ENCODE results near the gene GATA6.

Gene GATA6

DNA sequence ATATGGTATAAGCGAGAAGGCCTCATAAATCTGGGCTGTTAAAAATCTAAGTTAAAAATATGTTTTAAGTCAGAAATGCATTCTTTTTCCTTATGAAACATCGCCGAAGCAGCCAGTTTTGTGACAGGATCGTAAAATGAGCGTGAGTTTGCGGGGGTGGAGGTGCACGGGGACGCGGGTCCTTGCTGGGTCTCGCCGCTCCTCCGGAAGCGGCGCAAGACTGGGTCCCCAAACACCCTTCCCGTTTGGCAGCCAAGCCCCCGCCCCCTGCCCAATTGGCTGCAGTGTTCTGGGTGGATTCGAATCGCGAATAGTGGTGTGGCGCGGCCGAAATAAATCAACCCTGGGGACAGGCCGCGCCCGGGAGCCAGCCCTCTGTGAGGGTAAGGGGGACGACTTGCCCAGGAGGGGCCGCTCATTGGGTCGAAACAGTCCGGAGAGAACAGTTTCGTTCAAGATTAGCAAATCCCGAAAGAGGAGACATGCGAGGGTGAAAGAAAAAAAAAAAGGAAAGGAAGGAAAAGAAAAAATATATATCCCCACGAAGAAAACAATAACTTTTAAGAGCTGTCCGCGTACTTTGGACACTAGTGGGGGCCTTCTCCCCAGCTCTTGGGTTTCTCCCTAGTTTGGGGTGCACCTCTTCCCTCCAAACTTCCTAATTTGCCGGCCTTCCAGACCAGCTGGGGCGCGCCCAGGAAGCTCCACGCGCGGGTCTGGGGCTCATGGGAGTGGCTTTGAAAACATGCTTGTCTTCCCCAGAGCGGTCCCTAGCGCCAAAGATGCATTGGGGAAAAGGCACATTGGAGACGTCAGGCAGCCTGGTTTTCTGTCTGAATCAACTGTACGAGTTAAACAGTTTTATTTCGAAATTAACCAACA lies 3.1 kb upstream of the GATA6 start:
- no peak for DNase-seq (ENCODE audit: low spot score)

DNA sequence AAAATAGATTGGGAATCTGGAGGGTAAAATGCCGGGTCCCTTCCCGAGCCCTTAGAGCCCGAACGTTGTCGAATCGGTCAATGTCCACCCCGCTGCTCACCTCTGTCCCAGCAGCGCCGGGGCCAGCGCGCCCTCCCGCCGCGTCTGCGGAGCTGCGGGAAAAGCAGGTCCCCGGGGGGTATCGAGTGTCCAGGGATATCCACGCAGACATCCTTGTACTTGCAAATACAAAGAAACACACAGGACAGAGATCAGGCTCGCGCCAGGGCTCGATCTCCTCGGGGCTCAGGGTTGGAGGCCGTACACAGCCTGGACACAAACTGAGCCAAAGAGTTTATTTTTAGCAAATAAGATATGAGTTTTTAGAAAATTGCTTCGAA lies 2.3 kb upstream of the GATA6 start:
- no peak for DNase-seq (ENCODE audit: low spot score)

DNA sequence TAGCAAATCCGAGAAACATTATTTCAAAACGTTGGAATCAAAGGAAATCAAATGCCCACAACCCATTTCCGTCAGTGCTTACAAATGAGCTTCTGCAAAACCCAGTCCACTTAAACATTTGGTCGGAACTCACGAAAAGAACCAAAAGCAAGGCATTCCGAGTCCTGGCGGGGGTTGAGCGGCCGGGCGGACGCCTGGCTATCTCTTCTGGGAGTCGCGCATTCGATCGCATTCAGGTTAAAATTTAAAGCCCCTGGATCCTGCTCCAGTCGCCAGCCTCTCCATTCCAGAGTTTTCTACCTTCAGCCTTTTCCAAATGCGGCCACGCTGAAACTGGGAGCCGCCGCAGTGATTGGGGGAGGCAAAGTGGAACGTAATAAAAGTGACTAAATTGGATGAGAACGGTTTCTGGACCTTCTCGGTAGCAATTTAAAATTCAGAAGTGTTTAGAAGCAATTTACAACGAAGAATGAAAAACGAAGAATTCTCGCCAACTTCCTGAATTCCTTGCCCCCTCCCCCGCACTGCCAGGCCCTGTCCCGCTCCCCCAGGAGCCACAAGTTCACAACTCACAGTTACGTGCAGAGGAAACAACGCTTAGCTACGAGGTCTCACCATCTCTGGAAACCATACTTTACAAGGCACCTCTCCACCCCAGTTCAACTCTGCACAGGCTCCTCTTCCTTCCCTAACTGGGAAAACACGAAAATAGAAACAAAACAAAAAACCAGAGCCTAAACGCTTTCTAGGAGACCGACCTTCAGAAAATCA lies 1.7 kb upstream of the GATA6 start:
- DNase-seq (ENCODE audit: low spot score) = peak; percentile 37

DNA sequence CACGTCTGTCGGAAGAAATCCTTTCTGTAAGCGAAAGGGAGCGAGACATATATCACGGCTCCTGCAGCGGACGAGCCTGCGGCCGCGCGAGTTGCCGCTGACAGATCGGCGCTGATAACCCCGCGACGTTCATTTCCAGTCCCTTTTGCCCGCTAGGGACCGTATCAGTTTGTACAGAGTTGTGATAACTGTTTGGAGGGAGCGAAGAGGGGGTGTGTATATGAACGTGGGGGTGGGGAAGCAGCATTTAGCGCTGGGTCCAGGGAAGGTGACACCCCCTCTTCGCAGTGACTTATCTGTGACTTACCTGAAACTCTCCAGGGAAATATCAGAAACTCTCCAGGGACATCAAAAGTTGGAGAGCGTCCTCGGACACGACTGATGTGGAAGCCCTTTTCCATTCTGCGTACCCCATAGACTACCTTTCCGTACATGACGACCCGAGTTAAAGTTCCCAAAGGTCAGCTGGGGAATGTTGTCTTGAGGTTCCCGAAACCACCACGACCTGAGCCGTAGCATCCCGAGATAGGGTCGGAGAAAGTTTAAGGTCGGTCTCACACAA lies 948 bp upstream of the GATA6 start:
- DNase-seq (ENCODE audit: low spot score) = peak; percentile 64

DNA sequence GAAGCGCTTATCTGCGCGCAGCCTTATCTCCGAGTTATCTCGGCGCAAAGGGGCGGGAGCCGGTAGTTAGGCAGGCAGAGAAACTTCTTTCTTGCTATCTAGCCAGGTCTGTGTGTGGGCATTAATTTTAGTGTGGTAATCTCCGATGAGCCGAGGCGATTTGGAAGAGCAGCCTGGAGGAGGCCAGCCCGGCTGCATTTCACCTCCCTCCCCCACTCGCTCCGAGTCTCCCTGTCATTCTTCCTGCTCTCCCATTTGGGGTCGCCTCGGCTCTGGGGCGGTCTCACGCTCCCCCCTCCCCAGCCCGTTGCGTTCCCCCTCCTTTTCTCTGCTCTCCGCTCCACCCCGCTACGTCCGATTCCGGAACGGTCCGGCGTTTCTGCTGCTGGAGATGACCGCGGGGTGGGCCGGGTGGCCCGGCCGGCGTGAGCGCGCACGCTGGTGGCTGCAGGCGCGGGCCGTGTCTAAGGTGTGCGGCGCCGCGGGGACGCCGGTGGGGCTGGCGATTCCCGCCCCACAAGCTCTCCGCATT lies 566 bp downstream of the GATA6 start:
- peak; percentile 47 for DNase-seq (ENCODE audit: low spot score)

DNA sequence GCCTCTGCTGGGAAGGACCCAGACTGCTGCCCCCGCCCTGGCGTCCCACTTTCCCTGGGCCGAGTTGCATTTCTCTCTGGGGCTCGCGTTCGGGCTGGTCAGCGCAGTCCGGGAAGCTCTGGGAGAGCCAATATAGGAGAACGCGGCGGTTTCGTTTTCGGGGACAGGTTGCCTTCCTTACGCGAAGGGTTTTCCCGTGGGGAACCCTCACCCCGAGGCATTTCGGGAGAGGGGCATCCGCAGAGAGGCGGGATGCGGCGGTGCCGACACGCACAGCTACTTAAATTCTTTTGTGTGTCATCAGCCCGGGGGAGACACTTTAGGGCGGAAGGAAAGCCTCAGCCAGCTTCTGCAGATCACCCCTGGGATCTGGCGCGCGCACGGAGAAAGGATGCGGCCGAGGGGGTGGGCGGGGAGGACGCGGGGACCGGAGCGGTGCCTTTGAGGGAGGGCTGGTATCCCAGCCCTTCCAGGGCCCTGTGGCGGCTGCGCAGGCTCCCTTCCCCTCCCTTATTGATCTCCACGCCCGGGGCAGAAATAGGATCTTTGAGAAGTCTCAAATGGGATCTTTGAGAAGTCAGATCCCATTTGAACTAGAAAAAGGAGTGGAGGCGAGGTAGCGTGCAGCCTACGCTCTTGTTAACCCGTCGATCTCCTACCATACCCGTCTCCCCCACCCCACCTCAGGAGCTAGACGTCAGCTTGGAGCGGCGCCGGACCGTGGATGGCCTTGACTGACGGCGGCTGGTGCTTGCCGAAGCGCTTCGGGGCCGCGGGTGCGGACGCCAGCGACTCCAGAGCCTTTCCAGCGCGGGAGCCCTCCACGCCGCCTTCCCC lies 1.2 kb downstream of the GATA6 start:
- DNase-seq (ENCODE audit: low spot score) = peak; percentile 52

DNA sequence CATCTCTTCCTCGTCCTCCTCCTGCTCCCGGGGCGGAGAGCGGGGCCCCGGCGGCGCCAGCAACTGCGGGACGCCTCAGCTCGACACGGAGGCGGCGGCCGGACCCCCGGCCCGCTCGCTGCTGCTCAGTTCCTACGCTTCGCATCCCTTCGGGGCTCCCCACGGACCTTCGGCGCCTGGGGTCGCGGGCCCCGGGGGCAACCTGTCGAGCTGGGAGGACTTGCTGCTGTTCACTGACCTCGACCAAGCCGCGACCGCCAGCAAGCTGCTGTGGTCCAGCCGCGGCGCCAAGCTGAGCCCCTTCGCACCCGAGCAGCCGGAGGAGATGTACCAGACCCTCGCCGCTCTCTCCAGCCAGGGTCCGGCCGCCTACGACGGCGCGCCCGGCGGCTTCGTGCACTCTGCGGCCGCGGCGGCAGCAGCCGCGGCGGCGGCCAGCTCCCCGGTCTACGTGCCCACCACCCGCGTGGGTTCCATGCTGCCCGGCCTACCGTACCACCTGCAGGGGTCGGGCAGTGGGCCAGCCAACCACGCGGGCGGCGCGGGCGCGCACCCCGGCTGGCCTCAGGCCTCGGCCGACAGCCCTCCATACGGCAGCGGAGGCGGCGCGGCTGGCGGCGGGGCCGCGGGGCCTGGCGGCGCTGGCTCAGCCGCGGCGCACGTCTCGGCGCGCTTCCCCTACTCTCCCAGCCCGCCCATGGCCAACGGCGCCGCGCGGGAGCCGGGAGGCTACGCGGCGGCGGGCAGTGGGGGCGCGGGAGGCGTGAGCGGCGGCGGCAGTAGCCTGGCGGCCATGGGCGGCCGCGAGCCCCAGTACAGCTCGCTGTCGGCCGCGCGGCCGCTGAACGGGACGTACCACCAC lies 2.1 kb downstream of the GATA6 start:
- no peak for DNase-seq (ENCODE audit: low spot score)

DNA sequence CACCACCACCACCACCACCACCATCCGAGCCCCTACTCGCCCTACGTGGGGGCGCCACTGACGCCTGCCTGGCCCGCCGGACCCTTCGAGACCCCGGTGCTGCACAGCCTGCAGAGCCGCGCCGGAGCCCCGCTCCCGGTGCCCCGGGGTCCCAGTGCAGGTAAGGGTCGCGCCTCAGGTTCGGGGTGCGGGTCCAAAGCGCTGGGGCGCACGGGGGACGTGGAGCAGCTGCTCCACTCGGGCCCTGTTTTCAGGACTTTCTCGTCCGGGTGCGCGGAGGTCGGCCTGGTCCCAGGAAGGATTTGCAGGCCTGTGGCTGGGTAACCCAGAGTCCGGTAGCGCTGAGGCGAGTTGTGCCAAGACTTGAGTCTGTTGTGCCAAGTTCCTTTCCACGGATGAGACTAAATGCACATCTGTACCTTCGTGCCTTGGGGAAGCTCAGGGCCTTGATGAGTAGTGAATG lies 2.8 kb downstream of the GATA6 start:
- DNase-seq (ENCODE audit: low spot score) = no peak

DNA sequence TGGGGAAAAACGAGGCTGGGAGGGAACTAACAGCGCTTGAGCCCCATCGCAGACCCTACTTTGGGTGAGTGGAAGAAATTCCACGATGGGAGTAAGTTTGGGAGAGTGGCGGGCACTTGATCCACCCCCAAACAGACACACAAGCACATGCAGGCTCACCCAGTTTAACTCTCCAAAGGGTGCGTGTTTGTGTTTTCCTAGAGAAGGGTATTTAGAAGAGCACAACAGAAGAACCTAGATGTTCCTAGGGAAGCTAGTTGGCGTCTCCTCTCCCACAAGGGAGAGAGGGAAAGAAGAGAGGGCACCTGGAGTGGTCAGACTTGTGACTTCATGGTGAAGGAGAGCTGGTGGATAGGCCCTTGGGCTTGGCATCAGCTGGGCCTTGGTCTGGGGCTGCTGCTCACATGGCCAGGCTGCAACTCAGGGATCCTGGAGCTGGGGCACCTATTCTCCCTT lies 3.2 kb downstream of the GATA6 start:
- DNase-seq (ENCODE audit: low spot score) = no peak

DNA sequence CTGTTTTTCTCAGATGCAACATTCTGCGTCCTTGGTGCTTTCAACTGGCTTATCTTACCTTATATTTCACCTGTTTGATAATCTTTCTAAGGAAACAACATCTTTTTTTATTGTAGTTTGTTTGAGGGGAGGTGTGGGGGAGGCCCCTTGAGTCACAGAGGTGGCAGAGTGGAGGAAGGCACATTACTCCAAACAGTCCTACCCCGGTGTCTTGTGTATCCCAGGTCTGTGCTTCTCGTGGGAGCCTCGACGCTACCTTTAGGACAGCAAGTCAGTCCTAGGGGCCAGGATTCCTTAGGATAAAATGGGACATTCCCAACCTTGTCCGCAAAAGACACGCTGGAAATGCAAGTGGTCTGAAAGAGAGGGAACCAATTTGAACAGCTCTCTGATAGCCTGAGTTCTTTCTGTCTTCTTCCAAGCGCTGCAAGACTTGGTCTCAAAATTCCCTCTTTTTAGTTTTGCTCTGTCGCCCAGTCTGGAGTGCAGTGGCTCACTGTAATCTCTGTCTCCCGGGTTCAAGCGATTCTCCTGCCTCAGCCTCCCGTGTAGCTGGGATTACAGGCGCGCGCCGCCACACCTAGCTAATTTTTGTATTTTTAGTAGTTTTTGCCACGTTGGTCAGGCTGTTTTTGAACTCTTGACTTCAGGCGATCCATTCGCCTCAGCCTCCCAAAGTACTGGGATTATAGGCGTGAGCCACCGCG lies 4.0 kb downstream of the GATA6 start:
- DNase-seq (ENCODE audit: low spot score) = no peak

DNA sequence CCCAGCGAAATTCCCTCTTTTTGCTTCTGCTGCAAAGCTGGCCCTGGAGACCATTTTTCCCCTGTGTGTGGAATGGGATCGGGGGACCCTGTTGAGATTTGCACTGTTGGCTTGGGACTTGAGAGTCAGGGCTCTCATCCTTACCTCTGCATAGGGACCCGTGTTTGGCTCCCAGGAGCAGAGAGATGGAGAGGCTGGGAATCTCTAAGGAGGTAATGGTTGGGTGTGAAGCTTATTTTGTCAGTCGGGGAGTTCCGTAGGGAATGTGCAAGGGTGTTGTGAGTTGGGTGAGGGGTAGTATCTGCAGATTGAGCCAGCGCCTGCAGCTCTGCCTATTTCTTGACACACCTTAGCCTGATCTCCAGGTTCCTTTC lies 4.5 kb downstream of the GATA6 start:
- no peak for DNase-seq (ENCODE audit: low spot score)

DNA sequence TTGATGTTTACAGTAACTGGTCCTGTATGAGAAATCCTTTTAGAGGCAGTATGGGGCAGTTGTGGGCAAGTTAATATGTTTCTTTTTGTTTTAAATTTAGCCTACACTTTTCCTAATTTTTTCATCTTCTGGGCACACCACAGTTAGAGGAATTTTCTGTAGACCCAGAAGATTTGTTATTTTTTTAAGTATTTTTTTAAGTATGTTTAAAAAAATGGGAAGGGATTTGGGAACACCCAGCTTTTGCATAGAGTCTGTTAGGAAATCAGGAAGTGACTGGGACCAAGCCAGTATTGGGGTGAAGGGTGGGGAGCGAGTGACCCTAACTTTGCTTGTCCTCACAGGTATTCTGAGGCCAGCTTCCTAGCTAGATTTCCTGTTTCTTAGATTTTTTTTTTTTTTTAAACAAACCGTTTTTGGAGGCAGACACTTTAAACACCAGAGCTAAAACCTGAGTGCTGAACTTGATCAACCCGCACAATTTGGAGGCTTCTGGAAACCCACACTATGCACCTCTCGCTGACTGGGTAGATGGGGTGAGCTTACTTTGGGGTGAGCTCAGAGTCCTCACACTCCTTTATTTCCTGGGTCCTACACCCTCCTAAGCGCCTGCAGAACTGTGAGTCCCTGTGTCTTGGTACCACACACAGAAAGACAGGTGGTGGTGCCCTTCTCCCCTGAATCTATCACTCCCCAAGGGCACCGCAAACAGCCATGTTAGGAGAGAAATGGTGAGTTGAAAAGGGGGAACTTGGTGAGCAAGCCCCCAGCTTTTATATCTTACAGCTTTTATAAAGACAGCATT lies 5.2 kb downstream of the GATA6 start:
- no peak for DNase-seq (ENCODE audit: low spot score)

DNA sequence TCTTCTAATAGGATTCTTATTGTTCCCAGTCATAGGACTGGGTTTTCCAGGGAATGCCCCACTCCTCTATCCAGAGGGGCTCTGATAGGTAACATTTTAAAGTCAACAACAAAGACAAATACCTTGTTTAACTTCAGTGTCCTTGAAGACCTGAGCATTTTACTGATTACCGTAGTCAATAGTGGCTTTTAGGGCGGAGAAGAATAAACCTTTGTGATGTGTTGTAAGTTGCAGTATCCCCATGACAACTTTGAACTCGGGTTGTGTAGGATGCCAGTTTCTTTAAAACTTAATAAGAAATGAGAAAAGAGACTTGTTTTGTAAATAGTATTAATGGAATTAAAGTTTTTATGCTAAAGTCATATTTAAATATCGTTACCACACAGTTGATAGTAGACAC lies 6.0 kb downstream of the GATA6 start:
- no peak for DNase-seq (ENCODE audit: low spot score)

DNA sequence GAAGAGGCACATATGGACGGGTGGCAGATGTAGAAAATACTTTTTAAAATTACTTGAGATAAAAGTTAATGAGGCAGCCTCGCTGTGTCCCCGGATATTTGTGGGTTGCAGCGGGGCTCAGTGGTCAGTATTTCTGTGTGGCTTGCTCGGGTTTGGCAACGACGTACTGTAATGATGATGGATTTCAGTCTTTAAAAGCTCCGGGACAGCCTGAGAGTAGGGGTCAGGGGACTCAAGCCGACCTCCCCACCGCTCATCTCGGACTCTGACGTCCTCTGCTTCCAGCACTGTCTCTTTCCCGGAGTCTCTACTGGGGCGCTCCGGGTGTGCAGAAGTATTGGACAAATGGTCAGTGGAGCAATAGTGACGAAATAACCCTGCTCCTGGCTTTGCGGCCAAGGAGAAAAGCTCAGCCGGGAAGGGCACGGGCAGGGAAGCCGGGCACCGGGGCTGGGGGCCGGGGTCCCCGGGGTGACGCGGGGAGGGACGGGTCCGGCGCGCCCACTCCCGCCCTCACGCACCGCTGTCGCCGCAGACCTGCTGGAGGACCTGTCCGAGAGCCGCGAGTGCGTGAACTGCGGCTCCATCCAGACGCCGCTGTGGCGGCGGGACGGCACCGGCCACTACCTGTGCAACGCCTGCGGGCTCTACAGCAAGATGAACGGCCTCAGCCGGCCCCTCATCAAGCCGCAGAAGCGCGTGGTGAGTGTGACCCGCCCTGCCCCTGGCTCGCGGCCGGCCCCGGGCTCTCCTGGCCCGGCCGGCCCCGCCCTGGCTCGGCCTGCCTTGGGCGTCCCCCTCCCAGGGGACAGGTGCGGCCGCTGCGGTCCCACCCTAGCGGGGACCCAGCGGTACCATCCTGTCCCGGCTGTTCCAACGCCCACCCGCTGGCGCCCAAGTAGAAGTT lies 7.3 kb downstream of the GATA6 start:
- DNase-seq (ENCODE audit: low spot score) = no peak

DNA sequence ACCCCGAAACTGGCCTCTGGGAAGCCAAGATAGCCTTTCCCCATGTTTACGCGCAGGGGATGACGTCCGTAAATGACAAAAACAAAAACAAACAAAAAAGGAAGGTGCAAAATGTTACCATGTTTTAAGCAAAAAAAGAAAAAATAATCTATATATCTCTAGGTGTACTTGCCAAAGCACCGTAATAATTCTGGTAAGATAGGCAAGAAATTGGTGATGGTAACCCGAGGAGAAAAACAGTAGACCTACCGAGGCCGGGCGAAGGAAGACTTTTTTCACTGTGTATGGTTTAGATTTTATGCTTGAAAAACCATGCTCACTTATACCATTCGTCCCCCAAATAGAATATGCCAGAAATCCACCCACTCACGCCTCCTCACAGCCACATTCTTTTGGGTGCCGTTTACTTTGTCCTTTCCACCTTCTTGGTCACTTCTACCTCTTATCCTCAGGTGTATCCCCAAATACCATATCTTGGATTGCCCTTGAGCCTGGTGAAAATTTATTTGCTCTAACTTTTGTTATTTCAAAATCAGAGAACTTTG lies 8.0 kb downstream of the GATA6 start:
- DNase-seq (ENCODE audit: low spot score) = no peak

DNA sequence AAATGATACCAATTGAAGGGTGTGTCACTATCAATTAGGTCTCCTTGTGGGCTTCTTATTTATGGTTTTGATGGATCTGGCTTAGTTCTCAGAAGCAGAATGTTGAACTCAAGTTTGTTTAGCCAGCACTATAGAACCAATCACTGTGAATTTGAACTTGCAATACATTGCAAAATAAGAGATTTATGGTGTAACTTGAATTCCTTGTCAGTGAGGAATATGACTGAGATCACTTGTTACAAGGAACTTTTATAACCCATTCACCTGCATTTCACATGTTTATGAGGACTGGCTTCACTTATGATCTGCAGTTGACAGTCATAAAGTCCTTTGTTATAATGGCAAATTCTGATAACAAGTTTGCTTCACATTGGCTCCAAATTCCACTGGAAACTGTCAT lies 9.8 kb downstream of the GATA6 start:
- DNase-seq (ENCODE audit: low spot score) = no peak

DNA sequence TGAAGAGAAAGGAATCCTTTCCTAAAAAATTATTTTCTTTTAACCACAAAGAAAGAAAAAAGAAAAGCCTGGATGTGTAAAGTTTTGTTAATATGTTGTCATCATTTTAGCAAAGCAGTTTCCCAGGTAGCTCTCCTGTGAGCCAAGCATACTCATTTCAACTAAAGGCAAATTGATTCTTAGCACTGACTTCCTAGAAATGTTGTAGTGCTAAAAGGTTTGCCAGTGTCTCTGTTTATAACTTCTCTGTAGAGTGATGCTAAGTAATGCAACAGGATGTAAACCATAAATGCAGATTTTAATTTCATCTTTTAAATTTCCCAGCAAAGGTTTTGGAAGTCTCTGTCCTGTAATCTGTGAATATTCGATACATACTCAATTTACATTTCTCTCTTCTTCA lies 10.2 kb downstream of the GATA6 start:
- no peak for DNase-seq (ENCODE audit: low spot score)

DNA sequence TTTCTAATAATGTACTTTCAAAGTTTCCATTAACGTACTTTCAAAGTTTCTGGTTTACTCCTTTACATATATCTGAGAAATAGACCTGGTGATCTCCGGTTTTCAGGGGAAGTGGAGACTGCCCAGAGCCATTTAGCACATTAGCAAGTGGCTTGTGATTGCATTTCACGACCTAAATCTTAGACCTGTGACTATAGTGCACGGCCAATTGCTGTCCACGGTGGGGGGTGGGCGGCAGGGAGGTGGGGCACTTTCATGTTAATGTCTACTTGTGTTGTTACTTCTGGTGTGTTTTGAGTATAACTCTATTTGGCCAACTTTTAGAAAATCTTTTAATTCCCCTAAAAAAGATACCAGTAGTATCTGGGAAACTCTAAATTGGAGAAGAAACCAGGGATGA lies 11.3 kb downstream of the GATA6 start:
- no peak for DNase-seq (ENCODE audit: low spot score)
